ENCODE data around the gene DIAPH2. TPM values are rescaled to one million over a fixed set of nuclear protein-coding genes. Genes with fewer than 3 reads are reported as not detected.

Gene DIAPH2
- total RNA-seq, 1 donor from 2014 or later, result 34.2 TPM

DNA sequence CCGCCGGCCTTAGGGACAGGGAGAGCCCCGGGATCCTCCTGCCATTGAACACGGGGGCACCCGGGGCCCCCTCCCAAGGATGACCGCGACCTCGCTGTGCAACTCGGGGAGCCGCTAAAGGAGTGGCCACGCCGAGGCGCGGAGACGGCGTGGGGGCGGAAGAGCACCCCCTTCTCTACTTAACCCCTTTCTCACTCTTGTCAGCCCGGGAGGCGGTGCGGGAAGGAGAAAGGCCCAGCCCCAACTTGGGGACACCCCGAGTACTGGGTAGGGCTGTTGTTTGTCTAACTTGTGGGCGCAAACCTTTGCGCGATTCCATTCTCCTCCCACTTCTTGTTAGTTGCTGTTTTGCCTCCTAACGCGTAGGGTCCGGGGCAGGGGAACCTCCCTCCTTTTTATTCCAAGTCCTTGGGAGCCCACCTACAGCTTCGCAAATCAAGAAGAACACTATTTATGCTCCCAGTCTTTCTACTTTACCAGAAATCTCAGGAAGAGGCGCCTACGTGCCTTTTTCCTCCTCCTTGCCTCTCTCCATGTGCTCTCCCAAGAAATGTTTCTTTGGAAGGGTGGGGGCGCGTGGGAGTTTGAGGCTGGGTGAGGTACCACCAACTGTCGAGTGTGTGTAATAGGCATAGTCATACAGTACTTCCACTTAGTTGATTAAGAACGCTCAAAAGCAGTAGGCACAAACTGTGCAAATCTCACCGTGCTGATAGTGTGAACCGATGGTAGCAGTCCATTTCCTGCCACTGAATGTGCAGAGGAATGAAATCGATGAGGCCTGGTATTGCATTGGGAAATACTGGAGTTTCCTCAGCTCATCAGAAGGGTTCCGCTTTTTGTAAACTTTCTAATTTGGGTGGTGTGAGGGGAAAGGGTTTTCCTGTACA is 813 bp downstream of the DIAPH2 start:
- DNase-seq (peak; percentile 54), ATAC-seq (peak; percentile 81 to 83)
- peak overlapping the region; percentile 82 for H3K27ac ChIP-seq
- intact Hi-C loops (cut with DNase I), result no loop called here
- H3K4me3 ChIP-seq, result peak overlapping the region; percentile 74
- no peaks in the 10 kb centered on the region for H3K27me3 ChIP-seq (ENCODE audit: low read depth)
- TF ChIP-seq, protein P1, sequence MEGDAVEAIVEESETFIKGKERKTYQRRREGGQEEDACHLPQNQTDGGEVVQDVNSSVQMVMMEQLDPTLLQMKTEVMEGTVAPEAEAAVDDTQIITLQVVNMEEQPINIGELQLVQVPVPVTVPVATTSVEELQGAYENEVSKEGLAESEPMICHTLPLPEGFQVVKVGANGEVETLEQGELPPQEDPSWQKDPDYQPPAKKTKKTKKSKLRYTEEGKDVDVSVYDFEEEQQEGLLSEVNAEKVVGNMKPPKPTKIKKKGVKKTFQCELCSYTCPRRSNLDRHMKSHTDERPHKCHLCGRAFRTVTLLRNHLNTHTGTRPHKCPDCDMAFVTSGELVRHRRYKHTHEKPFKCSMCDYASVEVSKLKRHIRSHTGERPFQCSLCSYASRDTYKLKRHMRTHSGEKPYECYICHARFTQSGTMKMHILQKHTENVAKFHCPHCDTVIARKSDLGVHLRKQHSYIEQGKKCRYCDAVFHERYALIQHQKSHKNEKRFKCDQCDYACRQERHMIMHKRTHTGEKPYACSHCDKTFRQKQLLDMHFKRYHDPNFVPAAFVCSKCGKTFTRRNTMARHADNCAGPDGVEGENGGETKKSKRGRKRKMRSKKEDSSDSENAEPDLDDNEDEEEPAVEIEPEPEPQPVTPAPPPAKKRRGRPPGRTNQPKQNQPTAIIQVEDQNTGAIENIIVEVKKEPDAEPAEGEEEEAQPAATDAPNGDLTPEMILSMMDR (IDR thresholded peaks at IDR 0.05), result no peak
- no peaks in the 10 kb centered on the region for H3K36me3 ChIP-seq
- no peaks in the 10 kb centered on the region for H3K4me1 ChIP-seq
- no peaks in the 10 kb centered on the region for H3K9me3 ChIP-seq

DNA sequence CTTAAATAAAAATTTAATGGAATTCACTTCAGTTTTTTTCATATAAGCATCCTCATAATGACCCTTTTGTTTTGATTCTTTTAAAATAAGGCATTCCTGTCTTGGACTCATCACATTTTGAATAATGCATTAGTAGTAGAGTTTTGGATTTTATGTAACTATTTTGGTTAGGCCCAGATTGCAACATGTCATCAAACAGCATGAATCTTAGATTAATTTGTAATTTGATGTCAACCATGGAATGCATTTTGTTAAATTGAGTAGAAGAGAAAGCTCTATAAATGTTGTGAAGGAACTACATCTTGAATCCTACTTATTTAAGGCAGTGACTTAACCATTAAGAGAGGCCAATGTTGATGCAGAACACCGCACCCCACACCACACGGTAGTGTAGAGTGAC is 3.1 kb downstream of the DIAPH2 start:
- intact Hi-C loops (cut with DNase I), result no loop called here
- TF ChIP-seq, protein P1 (IDR thresholded peaks at IDR 0.05), result no peak

DNA sequence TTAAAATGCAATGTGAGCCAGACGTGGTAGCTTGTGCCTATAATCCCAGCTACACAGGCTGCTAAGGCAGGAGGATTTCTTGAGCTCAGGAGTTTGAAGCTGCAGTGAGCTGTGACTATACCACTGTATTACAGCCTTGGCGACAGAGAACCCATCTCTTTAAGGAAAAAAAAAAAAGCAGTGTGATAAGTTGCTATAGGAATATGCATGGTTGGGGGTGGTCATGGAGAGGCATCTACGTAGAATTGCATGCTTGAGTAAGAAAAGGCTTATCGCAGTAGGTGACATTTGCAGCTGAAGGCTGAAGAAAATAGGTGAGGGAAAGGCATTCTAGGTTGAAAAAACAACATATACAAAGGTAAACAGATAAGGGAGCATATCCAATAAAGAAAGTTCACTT is 4.1 kb downstream of the DIAPH2 start:
- Histone ChIP-seq H3K27ac (no peak overlapping the region), H3K4me3 (no peak overlapping the region), H3K4me1 (no peaks in the 10 kb centered on the region), H3K27me3 (ENCODE audit: low read depth) (no peaks in the 10 kb centered on the region), H3K9me3 (no peaks in the 10 kb centered on the region), H3K36me3 (no peaks in the 10 kb centered on the region)
- TF ChIP-seq, protein P1 (IDR thresholded peaks at IDR 0.05), result no peak
- ATAC-seq, result no peak
- no peak for DNase-seq
- intact Hi-C loops (cut with DNase I), result no loop called here

More for the DNA sequence above, 3.1 kb downstream of the DIAPH2 start:
- ATAC-seq (no peak), DNase-seq (no peak)
- H3K27ac ChIP-seq, result no peak overlapping the region
- no peaks in the 10 kb centered on the region for H3K9me3 ChIP-seq
- H3K4me3 ChIP-seq, result no peak overlapping the region
- no peaks in the 10 kb centered on the region for H3K4me1 ChIP-seq
- H3K36me3 ChIP-seq, result no peaks in the 10 kb centered on the region
- no peaks in the 10 kb centered on the region for H3K27me3 ChIP-seq (ENCODE audit: low read depth)

DNA sequence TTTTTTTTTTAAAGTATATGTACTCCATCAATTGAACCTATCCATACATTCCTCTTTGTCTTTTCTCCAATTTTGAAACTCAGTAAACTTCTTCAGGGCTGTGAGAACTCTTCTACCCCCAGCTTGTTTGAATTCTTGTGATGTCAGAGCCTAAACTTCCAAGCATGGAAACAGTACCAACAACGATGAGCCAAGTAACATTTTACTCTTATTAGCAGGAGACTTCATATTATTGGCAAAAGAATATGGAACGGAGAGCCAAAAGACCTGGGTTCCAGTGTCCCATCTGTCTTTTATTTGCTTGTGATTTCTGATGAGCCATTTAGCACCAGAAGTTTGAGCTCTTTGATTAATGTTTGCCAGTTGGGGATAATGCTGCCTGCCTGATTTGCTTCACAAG is 5.3 kb downstream of the DIAPH2 start:
- H3K27me3 ChIP-seq (ENCODE audit: low read depth), result no peaks in the 10 kb centered on the region
- H3K27ac ChIP-seq, result no peak overlapping the region
- ATAC-seq (no peak), DNase-seq (no peak)
- H3K4me3 ChIP-seq, result no peak overlapping the region
- intact Hi-C loops (cut with DNase I), result no loop called here
- no peaks in the 10 kb centered on the region for H3K4me1 ChIP-seq
- no peaks in the 10 kb centered on the region for H3K36me3 ChIP-seq
- TF ChIP-seq, protein P1 (IDR thresholded peaks at IDR 0.05), result no peak
- no peaks in the 10 kb centered on the region for H3K9me3 ChIP-seq

DNA sequence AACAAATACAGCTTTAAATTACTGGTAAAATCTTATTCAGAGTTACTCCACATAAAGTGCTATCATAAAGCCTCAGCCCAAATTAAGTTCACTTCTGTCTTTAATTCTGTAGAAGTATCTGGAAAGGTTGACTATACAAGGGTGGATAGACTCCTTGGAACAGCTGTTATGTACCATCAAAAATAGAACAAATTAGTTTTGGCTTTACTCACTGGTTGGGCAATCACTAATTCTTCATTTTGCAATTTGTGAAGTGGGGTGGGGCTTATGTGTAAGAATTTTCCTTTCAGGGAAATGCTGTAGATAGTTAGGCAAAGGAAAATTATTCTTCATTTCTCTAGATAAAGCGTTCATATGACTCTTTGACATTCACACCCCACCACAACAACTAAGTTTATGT is 7.8 kb downstream of the DIAPH2 start:
- Histone ChIP-seq H3K4me1 (no peaks in the 10 kb centered on the region), H3K27me3 (ENCODE audit: low read depth) (no peaks in the 10 kb centered on the region), H3K4me3 (no peak overlapping the region), H3K27ac (peak overlapping the region; percentile 41), H3K9me3 (no peaks in the 10 kb centered on the region), H3K36me3 (no peaks in the 10 kb centered on the region)
- ATAC-seq, result peak in 1 of 2 donors; percentile 81
- TF ChIP-seq, protein P1 (IDR thresholded peaks at IDR 0.05), result no peak
- no peak for DNase-seq
- intact Hi-C loops (cut with DNase I), result no loop called here

All from lower lobe of right lung (tissue), 2 donors.